Measurements from ENCODE around the gene ZCWPW1. TPM values are rescaled to one million over a fixed set of nuclear protein-coding genes. Genes with fewer than 3 reads are reported as not detected.

The ZCWPW1 gene
- total and polyA plus RNA-seq, 4 donors: 5.1 to 12.2 (median 6.4) TPM

GRCh38 chr7:100430493-100431285, 2.2 kb upstream of the ZCWPW1 start:
- ATAC-seq (ENCODE audit: insufficient read depth, low FRiP score): no peak

DNA sequence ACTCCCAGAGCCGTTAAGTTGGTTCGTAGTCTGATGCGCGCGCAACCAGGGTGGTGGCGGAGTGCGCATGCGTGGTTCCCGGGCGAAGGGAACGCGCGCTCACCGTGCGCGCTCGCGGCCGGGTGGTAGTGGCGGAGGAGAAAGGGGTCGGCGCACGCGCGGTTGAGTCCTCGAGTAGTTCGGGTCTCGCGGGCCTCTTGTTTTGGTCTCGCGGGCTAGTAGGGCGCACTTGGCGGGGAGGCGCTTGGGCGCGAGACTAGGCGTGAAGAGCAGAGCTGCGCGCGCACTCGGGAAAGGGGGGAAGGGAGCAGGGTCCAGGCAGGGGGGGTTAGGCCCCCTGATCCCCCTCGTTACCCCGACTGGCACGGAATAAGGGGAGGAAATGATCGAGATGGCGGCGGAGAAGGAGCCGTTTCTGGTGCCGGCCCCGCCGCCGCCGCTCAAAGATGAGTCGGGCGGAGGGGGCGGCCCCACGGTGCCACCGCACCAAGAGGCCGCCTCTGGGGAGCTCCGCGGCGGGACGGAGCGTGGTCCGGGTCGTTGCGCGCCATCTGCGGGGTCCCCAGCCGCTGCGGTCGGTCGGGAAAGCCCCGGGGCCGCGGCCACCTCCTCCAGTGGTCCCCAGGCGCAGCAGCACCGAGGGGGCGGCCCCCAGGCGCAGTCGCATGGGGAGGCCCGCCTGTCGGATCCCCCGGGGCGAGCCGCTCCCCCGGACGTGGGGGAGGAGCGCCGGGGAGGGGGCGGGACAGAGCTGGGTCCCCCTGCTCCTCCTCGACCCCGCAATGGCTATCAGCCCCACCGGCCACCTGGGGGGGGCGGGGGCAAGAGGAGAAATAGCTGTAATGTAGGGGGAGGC, 1.4 kb upstream of the ZCWPW1 start, which contains the start of gene MEPCE:
MEPCE (plus strand) TSS at position 195 of the 856 bp plus-strand sequence; CDS start at position 383, 188 bp downstream.
- Histone ChIP-seq H3K4me3 (peak within 1 kb of the TSS; percentile 73), H3K9ac (ENCODE audit: insufficient read depth in 1 of 2, low read length in 2 of 2) (peak within 1 kb of the TSS; percentile 100), H3K9me3 (ENCODE audit: control insufficient read depth in 4 of 4, insufficient read depth in 3 of 4, low read length in 3 of 4) (no peaks in the 10 kb centered on the region), H3K27me3 (ENCODE audit: control insufficient read depth in 3 of 3, insufficient read depth in 3 of 3, low read length in 2 of 3) (no peaks in the 10 kb centered on the region), H3K36me3 (ENCODE audit: control insufficient read depth in 4 of 4, insufficient read depth in 4 of 4, low read length in 4 of 4) (peaks cover 4 to 28% (median 18%) of the 10 kb centered on the region in 4 donors), H3K4me1 (ENCODE audit: control insufficient read depth in 5 of 5, insufficient read depth in 5 of 5, low read length in 5 of 5) (peaks cover 4 to 23% (median 13%) of the 10 kb centered on the region in 5 donors), H3K27ac (ENCODE audit: low read depth in 1 of 2, low read length in 1 of 2) (peak within 1 kb of the TSS; percentile 98)
- WGBS, 2 donors: 0% methylated on average over 64 to 95 of the region's 95 CpGs
- ATAC-seq (ENCODE audit: insufficient read depth, low FRiP score) (peak; percentile 43), DNase-seq (peak; percentile 99)
- no peak for TF ChIP-seq CTCF (IDR thresholded peaks at IDR 0.05; ENCODE audit: control extremely low read depth, extremely low read depth)

More at GRCh38 chr7:100430493-100431285, 2.2 kb upstream of the ZCWPW1 start:
- peak overlapping the region; percentile 97 to 98 for H3K27ac ChIP-seq (ENCODE audit: low read depth in 1 of 2, low read length in 1 of 2)
- peak in 2 of 3 donors; percentile 32 to 46 for DNase-seq
- no peak for TF ChIP-seq CTCF (IDR thresholded peaks at IDR 0.05; ENCODE audit: control extremely low read depth, extremely low read depth)
- H3K9ac ChIP-seq (ENCODE audit: insufficient read depth in 1 of 2, low read length in 2 of 2): peak overlapping the region; percentile 81 to 100
- peaks cover 4 to 31% (median 13%) of the 10 kb centered on the region in 5 donors for H3K4me1 ChIP-seq (ENCODE audit: control insufficient read depth in 5 of 5, insufficient read depth in 5 of 5, low read length in 5 of 5)
- peaks cover 4 to 28% (median 18%) of the 10 kb centered on the region in 4 donors for H3K36me3 ChIP-seq (ENCODE audit: control insufficient read depth in 4 of 4, insufficient read depth in 4 of 4, low read length in 4 of 4)
- H3K4me3 ChIP-seq: peak overlapping the region; percentile 73
- 15 to 20% methylated on average over 31 of the region's 31 CpGs for WGBS, 2 donors
- no peaks in the 10 kb centered on the region for H3K27me3 ChIP-seq (ENCODE audit: control insufficient read depth in 3 of 3, insufficient read depth in 3 of 3, low read length in 2 of 3)
- no peaks in the 10 kb centered on the region for H3K9me3 ChIP-seq (ENCODE audit: control insufficient read depth in 4 of 4, insufficient read depth in 3 of 4, low read length in 3 of 4)

- H3K27me3 ChIP-seq (ENCODE audit: control insufficient read depth in 3 of 3, insufficient read depth in 3 of 3, low read length in 2 of 3): no peaks in the 10 kb centered on the region
- WGBS, 2 donors: 0 to 1% methylated on average over 38 to 40 of the region's 40 CpGs
- DNase-seq (peak; percentile 100), ATAC-seq (ENCODE audit: insufficient read depth, low FRiP score) (peak; percentile 79)
- peak overlapping the region; percentile 98 for H3K27ac ChIP-seq (ENCODE audit: low read depth in 1 of 2, low read length in 1 of 2)
- peaks cover 4 to 23% (median 12%) of the 10 kb centered on the region in 5 donors for H3K4me1 ChIP-seq (ENCODE audit: control insufficient read depth in 5 of 5, insufficient read depth in 5 of 5, low read length in 5 of 5)
- H3K9ac ChIP-seq (ENCODE audit: insufficient read depth in 1 of 2, low read length in 2 of 2): peak overlapping the region; percentile 100
- peaks cover 4 to 22% (median 14%) of the 10 kb centered on the region in 4 donors for H3K36me3 ChIP-seq (ENCODE audit: control insufficient read depth in 4 of 4, insufficient read depth in 4 of 4, low read length in 4 of 4)
- TF ChIP-seq CTCF (IDR thresholded peaks at IDR 0.05; ENCODE audit: control extremely low read depth, extremely low read depth): no peak
- H3K9me3 ChIP-seq (ENCODE audit: control insufficient read depth in 4 of 4, insufficient read depth in 3 of 4, low read length in 3 of 4): no peaks in the 10 kb centered on the region
- H3K4me3 ChIP-seq: peak overlapping the region; percentile 73
These were observed 599 bp upstream of the ZCWPW1 start for GRCh38 chr7:100428967-100429636.

Data from lung (tissue), 12 donors.